K562 (cell line): Measurements from ENCODE around the gene ALDH7A1. TPM values are rescaled to one million over a fixed set of nuclear protein-coding genes. Genes with fewer than 3 reads are reported as not detected.

Experiments used
- ATAC-seq: fragments of 200-7000 bp; cut with Tn5 transposase; 3 replicates; pipeline ENCODE4 v1.9.1; 2020; ENCODE audit warnings: moderate library complexity
- BruUV-seq: library from RNA; stranded (reverse); fragments of 400-500 nt; replicated peaks from 2 replicates; lab custom pipeline; 2021; lab: Mats Ljungman, UMichigan
- CTCF ChIA-PET: fragments of 300-600 bp; formaldehyde crosslinking; extraction: SDS; loops from one replicate; lab custom pipeline; 2021; ENCODE audit warnings: low intra/inter-chr PET ratio; lab: Yijun Ruan, JAX
- POLR2A ChIA-PET: fragments of 300-600, 350-650 bp; sonication (Branson Sonifier 250); formaldehyde crosslinking; extraction: SDS; loops from one replicate; lab custom pipeline; 2021; ENCODE audit warnings: antibody characterized with exemption, inconsistent platforms; lab: Yijun Ruan, JAX
- DNase-seq, 4 experiments: peaks; one replicate each; pipeline versions ENCODE4 v3.0.0 to v3.0.0-alpha.2; 2011 to 2018; ENCODE audit warnings: low spot score in 3 of 4, mixed read lengths in 3 of 4; ENCODE audit errors: extremely low read depth in 1 of 4
- FAIRE-seq: peaks from 2 replicates; lab custom pipeline; 2011; peaks lifted over from hg19 to GRCh38; lab: Jason Lieb, UNC
- H2AFZ ChIP-seq: 2 replicates; pipeline ENCODE4 v1.6.0; 2011; ENCODE audit warnings: low read depth, low read length, control low read depth, inconsistent platforms
- H3K27ac ChIP-seq: fragments of 200-600 bp; 3 replicates; pipeline ENCODE4 v1.8.0; 2011; ENCODE audit warnings: low read depth, mild to moderate bottlenecking, control low read depth, inconsistent platforms, low read length, moderate library complexity, mixed read lengths; ENCODE audit errors: extremely low read depth
- H3K27me3 ChIP-seq, 2 experiments: fragments of 300-600 bp in 1 of 2; 2 replicates in 1 of 2; 3 replicates in 1 of 2; pipeline versions ENCODE4 v1.6.0 to v1.8.0; 2011; ENCODE audit warnings: inconsistent platforms in 2 of 2, low read length in 2 of 2, mild to moderate bottlenecking in 1 of 2, mixed read lengths in 1 of 2, moderate library complexity in 1 of 2; ENCODE audit not compliant: control insufficient read depth in 2 of 2, insufficient read depth in 2 of 2
- H3K36me3 ChIP-seq: fragments of 300-600 bp; 3 replicates; pipeline ENCODE4 v1.8.0; 2011; ENCODE audit warnings: mild to moderate bottlenecking, low read length, inconsistent platforms; ENCODE audit not compliant: control insufficient read depth, insufficient read depth
- H3K4me1 ChIP-seq, 2 experiments: fragments of 200-600 bp in 1 of 2; replicated peaks in 1 of 2; 2 replicates in 1 of 2; 3 replicates in 1 of 2; pipeline versions ENCODE4 v1.5.1 to v1.8.0; 2011; ENCODE audit warnings: inconsistent platforms in 2 of 2, low read length in 2 of 2, mild to moderate bottlenecking in 1 of 2, mixed read lengths in 1 of 2, moderate library complexity in 1 of 2; ENCODE audit not compliant: control insufficient read depth in 2 of 2, insufficient read depth in 2 of 2
- H3K4me2 ChIP-seq: 2 replicates; pipeline ENCODE4 v1.6.1; 2011; ENCODE audit warnings: low read length, control low read depth, inconsistent platforms, mixed read lengths; ENCODE audit not compliant: insufficient read depth
- H3K4me3 ChIP-seq: fragments of 200-600 bp; sonication (generic), shearing (Covaris generic); 2 replicates; pipeline ENCODE4 v1.5.1; 2016; ENCODE audit warnings: control low read depth, inconsistent platforms
- H3K79me2 ChIP-seq: fragments of 200-600 bp; 3 replicates; pipeline ENCODE4 v1.8.0; 2011; ENCODE audit warnings: low read length, inconsistent platforms; ENCODE audit not compliant: control insufficient read depth, insufficient read depth
- H3K9ac ChIP-seq, 2 experiments: 2 replicates each; pipeline versions ENCODE4 v1.6.0 to v1.6.1; 2011; ENCODE audit warnings: low read depth in 2 of 2, low read length in 2 of 2, control low read depth in 1 of 2, inconsistent platforms in 1 of 2, mild to moderate bottlenecking in 1 of 2, mixed read lengths in 1 of 2; ENCODE audit not compliant: insufficient read depth in 1 of 2
- H3K9me1 ChIP-seq: one replicate; pipeline ENCODE4 v1.6.0; 2011; ENCODE audit warnings: inconsistent platforms, mild to moderate bottlenecking, low read length, moderate library complexity; ENCODE audit not compliant: control insufficient read depth, insufficient read depth
- H3K9me3 ChIP-seq: replicated peaks from 2 replicates; pipeline ENCODE4 v1.5.1; 2011; ENCODE audit warnings: low read depth, low read length, inconsistent platforms; ENCODE audit not compliant: control insufficient read depth, insufficient read depth
- H4K20me1 ChIP-seq: replicated peaks from 2 replicates; pipeline ENCODE4 v1.6.1; 2011; ENCODE audit warnings: low read length, inconsistent platforms, mixed read lengths; ENCODE audit not compliant: control insufficient read depth, insufficient read depth
- CHD1 ChIP-seq: fragments of 200-600 bp; sonication (generic); IDR thresholded peaks from one replicate; pipeline ENCODE4 v1.6.1; 2012; ENCODE audit warnings: mild to moderate bottlenecking, moderate library complexity, low read length, inconsistent platforms
- DEAF1 ChIP-seq: fragments of 450-650 bp; formaldehyde crosslinking; IDR thresholded peaks from 2 replicates; pipeline ENCODE4 v1.4.0; 2020; ENCODE audit warnings: mild to moderate bottlenecking, moderate library complexity
- ERF ChIP-seq: fragments of 450-650 bp; formaldehyde crosslinking; IDR thresholded peaks from 2 replicates; pipeline ENCODE4 v1.4.0; 2020; ENCODE audit warnings: mild to moderate bottlenecking, mixed read lengths
- MEIS2 ChIP-seq: fragments of 450-650 bp; IDR thresholded peaks from 2 replicates; pipeline ENCODE4 v1.6.1; 2014; ENCODE audit warnings: mild to moderate bottlenecking; ENCODE audit not compliant: partially characterized antibody
- MLX ChIP-seq, 2 experiments: fragments of 450-650 bp in 1 of 2; sonication (generic) in 1 of 2; formaldehyde crosslinking; conservative IDR thresholded peaks; 2 replicates each; pipeline versions ENCODE4 v1.4.0 to v1.8.1; 2020 to 2022; ENCODE audit warnings: mild to moderate bottlenecking in 1 of 2, missing genetic modification reagents in 1 of 2
- RB1 ChIP-seq: fragments of 450-650 bp; IDR thresholded peaks from 2 replicates; pipeline ENCODE4 v1.6.1; 2017; ENCODE audit warnings: low read depth, mild to moderate bottlenecking
- RBM39 ChIP-seq: fragments of 200-400 bp; formaldehyde crosslinking; optimal IDR thresholded peaks from 2 replicates; pipeline ENCODE3; 2018; ENCODE audit warnings: low read depth, low read length
- SMARCA5 ChIP-seq: fragments of 450-650 bp; IDR thresholded peaks from 2 replicates; pipeline ENCODE4 v1.6.1; 2016
- TGIF2 ChIP-seq: sonication (generic); formaldehyde crosslinking; IDR thresholded peaks from 2 replicates; pipeline ENCODE4 v1.8.1; 2022; ENCODE audit warnings: mild to moderate bottlenecking, missing genetic modification reagents, moderate library complexity
- ZNF134 ChIP-seq: fragments of 250-450 bp; sonication (Bioruptor Pico); conservative IDR thresholded peaks from 2 replicates; pipeline ENCODE4 v1.4.0; 2020
- ZNF79 ChIP-seq: fragments of 250-450 bp; sonication (Bioruptor Pico); IDR thresholded peaks from 2 replicates; pipeline ENCODE4 v1.4.0; 2020; ENCODE audit warnings: low read depth, mild to moderate bottlenecking, moderate library complexity
- WGBS: fragments of 100-300 bp; shearing (Covaris generic); methylation state at CpG from one replicate; pipeline ENCODE4 v1.1.6; 2016; ENCODE audit warnings: low coverage, mixed read lengths; ENCODE audit not compliant: insufficient coverage; ENCODE audit errors: missing lambda C conversion rate; 5-methylcytosine and 5-hydroxymethylcytosine counted together
- in situ Hi-C: fragments of 300-500 bp; cut with MboI; formaldehyde crosslinking; loops from 4 replicates; pipeline ENCODE4 v1.15.0; 2018; ENCODE audit warnings: inconsistent platforms, mixed read lengths
- intact Hi-C: fragments of 100-400 bp; cut with micrococcal nuclease; formaldehyde crosslinking; loops from 2 replicates; pipeline ENCODE4 v1.14.2; 2022
- polyA plus RNA-seq, 8 experiments: library from polyadenylated mRNA; depleted of rRNA in 4 of 8; stranded (reverse) in 5 of 8; unstranded in 3 of 8; fragments of >200 nt; fragmentation: Nextera tagmentation in 2 of 8; fragmentation: Illumina TruSeq in 1 of 8; extraction: Ambion mirVana in 2 of 8; extraction: Trizol in 1 of 8; gene quantifications; 2 replicates each; pipeline versions ENCODE4 v1.2.1 to v1.2.3, GENCODE V29; 2011 to 2014; ENCODE audit warnings: inconsistent platforms in 1 of 8, missing spikeins in 1 of 8
- total RNA-seq, 7 experiments: library from RNA; depleted of rRNA in 6 of 7; stranded (reverse); fragments of >200 nt in 6 of 7; fragmentation: Illumina TruSeq in 2 of 7; extraction: Trizol in 2 of 7; gene quantifications; 2 replicates each; pipeline versions ENCODE4 v1.2.1 to v1.2.3, GENCODE V29; 2011 to 2021; ENCODE audit warnings: low replicate concordance in 1 of 7
- TF ChIP-seq, protein P1 (sequence below): fragments of 450-650 bp; formaldehyde crosslinking; IDR thresholded peaks from 2 replicates; pipeline ENCODE4 v1.4.0; 2020; ENCODE audit warnings: mild to moderate bottlenecking
- TF ChIP-seq, protein P2 (sequence below), 2 experiments: fragments of 250-450 bp in 1 of 2; fragments of 450-650 bp in 1 of 2; sonication (Bioruptor Pico) in 1 of 2; IDR thresholded peaks; 2 replicates each; pipeline versions ENCODE4 v1.6.1 to v1.8.0; 2016 to 2021; ENCODE audit warnings: mild to moderate bottlenecking in 2 of 2, moderate library complexity in 2 of 2, missing compliant biosample characterization in 1 of 2, missing genetic modification characterization in 1 of 2
- TF ChIP-seq, protein P3 (sequence below): fragments of 250-450 bp; sonication (Bioruptor Pico); IDR thresholded peaks from 2 replicates; pipeline ENCODE4 v1.8.0; 2021; ENCODE audit warnings: moderate library complexity, mild to moderate bottlenecking, inconsistent platforms
- TF ChIP-seq, protein P4 (sequence below): fragments of 450-650 bp; IDR thresholded peaks from 2 replicates; pipeline ENCODE4 v1.6.1; 2014; ENCODE audit warnings: low read depth, mild to moderate bottlenecking, moderate library complexity, borderline replicate concordance

Gene ALDH7A1
- total and polyA plus RNA-seq, 9 of the 15 experiments (the other 6 are each of a cell fraction or from before 2014, with no cell fraction given) = 0.04 to 0.49 TPM; not detected in 7

DNA sequence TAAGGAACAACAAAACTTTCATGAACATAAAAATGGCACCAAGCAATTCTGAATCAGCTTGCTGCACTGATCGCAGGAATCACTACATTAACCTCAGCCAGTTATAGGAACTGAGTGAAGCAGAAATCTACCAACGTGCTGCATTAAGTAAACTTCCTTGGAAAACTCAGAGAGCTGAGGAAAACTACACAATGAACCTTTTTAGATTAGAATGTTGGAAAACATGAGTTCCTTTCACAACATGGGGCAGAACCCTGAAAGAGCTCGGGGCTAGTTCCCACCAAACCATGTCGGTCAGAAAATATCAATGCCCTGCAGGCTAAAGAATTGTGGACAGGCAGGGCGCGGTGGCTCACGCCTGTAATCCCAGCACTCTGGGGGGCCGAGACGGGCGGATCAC lies 19.4 kb downstream of the ALDH7A1 start:
- ChIA-PET POLR2A (interaction anchor here (0.7 kb wide), 1 partner anchor 34 kb away, joined by 3 read pairs; no protein-coding TSS in a partner anchor), CTCF (no interaction called here)
- Histone ChIP-seq H3K4me3 (no peak overlapping the region), H4K20me1 (no peaks in the 10 kb centered on the region), H3K9ac (no peak overlapping the region), H3K79me2 (no peaks in the 10 kb centered on the region), H3K27ac (no peak overlapping the region), H2AFZ (peak overlapping the region; percentile 27; the same call in 1 of the 2 replicates), H3K9me3 (no peaks in the 10 kb centered on the region), H3K4me1 (no peaks in the 10 kb centered on the region), H3K27me3 (peaks cover 14 to 20% of the 10 kb centered on the region in 2 experiments; a peak in 3 of 5 replicates), H3K4me2 (no peak overlapping the region), H3K9me1 (no peaks in the 10 kb centered on the region), H3K36me3 (no peaks in the 10 kb centered on the region)
- in situ Hi-C loops (no loop called here), intact Hi-C loops (no loop called here)
- BruUV-seq = no TSS peak
- ATAC-seq (no peak; the same call in 2 of the 3 replicates), DNase-seq (no peak), FAIRE-seq (no peak)
- WGBS = 18% methylated on average over 10 of the region's 10 CpGs
- TF ChIP-seq RBM39 (no peak), ZNF79 (CRISPR knock-in tag) (no peak), DEAF1 (CRISPR knock-in tag) (no peak), CHD1 (no peak), MLX (CRISPR knock-in tag; conservative IDR thresholded peaks at IDR 0.05) (no peak), ZNF134 (no peak), MEIS2 (no peak), TGIF2 (CRISPR knock-in tag) (no peak), SMARCA5 (no peak), RB1 (no peak), ERF (no peak)
- TF ChIP-seq, protein P1, sequence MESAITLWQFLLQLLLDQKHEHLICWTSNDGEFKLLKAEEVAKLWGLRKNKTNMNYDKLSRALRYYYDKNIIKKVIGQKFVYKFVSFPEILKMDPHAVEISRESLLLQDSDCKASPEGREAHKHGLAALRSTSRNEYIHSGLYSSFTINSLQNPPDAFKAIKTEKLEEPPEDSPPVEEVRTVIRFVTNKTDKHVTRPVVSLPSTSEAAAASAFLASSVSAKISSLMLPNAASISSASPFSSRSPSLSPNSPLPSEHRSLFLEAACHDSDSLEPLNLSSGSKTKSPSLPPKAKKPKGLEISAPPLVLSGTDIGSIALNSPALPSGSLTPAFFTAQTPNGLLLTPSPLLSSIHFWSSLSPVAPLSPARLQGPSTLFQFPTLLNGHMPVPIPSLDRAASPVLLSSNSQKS (CRISPR knock-in tag) = no peak
- TF ChIP-seq, protein P2, sequence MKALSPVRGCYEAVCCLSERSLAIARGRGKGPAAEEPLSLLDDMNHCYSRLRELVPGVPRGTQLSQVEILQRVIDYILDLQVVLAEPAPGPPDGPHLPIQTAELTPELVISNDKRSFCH (CRISPR knock-in tag; IDR thresholded peaks at IDR 0.05) = no peak
- TF ChIP-seq, protein P2 (tag; IDR thresholded peaks at IDR 0.05) = no peak
- TF ChIP-seq, protein P3, sequence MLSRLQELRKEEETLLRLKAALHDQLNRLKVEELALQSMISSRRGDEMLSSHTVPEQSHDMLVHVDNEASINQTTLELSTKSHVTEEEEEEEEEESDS (CRISPR knock-in tag) = no peak
- TF ChIP-seq, protein P4, sequence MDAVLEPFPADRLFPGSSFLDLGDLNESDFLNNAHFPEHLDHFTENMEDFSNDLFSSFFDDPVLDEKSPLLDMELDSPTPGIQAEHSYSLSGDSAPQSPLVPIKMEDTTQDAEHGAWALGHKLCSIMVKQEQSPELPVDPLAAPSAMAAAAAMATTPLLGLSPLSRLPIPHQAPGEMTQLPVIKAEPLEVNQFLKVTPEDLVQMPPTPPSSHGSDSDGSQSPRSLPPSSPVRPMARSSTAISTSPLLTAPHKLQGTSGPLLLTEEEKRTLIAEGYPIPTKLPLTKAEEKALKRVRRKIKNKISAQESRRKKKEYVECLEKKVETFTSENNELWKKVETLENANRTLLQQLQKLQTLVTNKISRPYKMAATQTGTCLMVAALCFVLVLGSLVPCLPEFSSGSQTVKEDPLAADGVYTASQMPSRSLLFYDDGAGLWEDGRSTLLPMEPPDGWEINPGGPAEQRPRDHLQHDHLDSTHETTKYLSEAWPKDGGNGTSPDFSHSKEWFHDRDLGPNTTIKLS = no peak
